Caki2 (cell line): ENCODE results near the gene CST4. TPM values are rescaled to one million over a fixed set of nuclear protein-coding genes. Genes with fewer than 3 reads are reported as not detected.
"Not testable (repeated sequence)": the region's sequence is repeated elsewhere in the genome, so short reads cannot be mapped to it uniquely, and the experiment has no call there.

Experiments
- DNase-seq: peaks from one replicate; pipeline ENCODE4 v3.0.0-alpha.2; 2015; ENCODE audit warnings: low read depth
- in situ Hi-C: cut with HindIII; loops from 2 replicates; pipeline ENCODE4 v1.10.0; 2016; ENCODE audit warnings: low sequenced_read_pairs, low pct_unique_long_range_greater_than_20kb, mixed read lengths
- total RNA-seq: library from RNA; depleted of rRNA; stranded (reverse); fragments of >200 nt; shearing (Covaris generic); gene quantifications from 2 replicates; pipeline ENCODE4 v1.2.3, GENCODE V29; 2014; ENCODE audit warnings: low replicate concordance

CST4 gene
- total RNA-seq, 1 experiment from 2014 or later: 28.3 TPM

DNA sequence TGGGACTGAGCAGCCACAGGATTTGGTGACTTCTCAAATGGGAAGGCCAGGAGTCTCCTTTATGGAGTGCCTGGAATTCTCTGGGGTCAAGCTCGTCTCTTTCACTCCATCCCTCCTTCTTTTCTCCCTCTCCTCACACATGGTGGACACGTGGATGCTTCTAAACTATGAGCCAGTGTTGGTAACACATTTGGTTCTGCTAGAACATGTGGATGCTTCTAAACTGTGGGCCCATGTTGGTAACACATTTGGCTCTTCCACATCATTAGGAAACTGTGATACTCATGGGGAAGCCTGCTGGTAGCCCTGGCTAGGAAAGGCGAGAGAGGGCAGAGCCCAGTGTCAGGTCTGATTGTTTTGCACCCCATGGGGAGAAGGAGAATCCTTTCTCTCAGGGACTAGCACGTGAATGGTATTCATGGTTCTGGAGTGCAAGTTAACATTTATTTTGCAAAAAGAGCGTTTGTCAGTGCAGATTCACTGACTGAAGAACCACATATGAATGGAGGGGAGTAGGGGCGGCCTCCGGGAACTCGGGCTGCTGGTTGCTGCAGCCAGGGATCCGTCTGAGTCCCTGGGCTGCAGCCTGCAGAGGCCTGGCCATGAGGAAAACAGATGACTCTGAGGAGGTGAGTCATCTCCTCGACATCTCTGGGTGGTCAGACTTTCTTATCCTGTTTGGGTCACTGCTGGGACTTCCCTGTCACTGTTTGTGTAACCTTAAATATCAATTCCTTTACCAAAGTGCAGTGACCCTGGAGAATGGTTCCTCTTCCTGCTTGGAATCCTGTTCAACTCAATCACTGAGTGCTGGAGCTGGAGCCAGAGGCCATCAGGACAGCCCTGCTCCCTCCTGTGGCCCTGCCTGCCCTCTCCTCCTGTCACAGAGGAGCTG lies 4.1 kb upstream of the CST4 start:
- peak; percentile 77 for DNase-seq

GRCh38 chr20:23691675-23692074 lies 2.8 kb upstream of the CST4 start:
- peak; percentile 24 for DNase-seq
- in situ Hi-C loops: no loop called here

More for the DNA sequence above, 4.1 kb upstream of the CST4 start:
- in situ Hi-C loops: not testable (repeated sequence)

- no peak for DNase-seq
- in situ Hi-C loops: no loop called here
Observed at GRCh38 chr20:23690581-23690980, 1.7 kb upstream of the CST4 start.

- DNase-seq: peak; percentile 92
Observed at GRCh38 chr20:23689399-23689690, 507 bp upstream of the CST4 start.

GRCh38 chr20:23687986-23688385 lies 852 bp downstream of the CST4 start:
- DNase-seq: no peak
- in situ Hi-C loops: no loop called here

More at GRCh38 chr20:23689399-23689690, 507 bp upstream of the CST4 start:
- in situ Hi-C loops: no loop called here

- in situ Hi-C loops: no loop called here
- DNase-seq: no peak
Observed at GRCh38 chr20:23686046-23686750, 2.6 kb downstream of the CST4 start.

DNA sequence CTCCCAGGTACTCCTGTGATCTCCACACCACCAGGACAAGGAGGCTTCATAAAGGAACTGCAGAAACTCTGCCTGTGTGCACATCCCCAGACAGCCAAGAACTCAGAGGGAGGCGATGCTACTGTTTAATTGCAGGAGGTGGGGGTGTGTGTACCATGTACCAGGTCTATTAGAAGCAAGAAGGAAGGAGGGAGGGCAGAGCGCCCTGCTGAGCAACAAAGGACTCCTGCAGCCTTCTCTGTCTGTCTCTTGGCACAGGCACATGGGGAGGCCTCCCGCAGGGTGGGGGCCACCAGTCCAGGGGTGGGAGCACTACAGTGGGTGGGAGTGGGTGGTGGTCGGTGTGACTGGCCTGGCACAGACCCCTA lies 3.3 kb downstream of the CST4 start:
- DNase-seq, in situ Hi-C loops: not testable (repeated sequence)

- no peak for DNase-seq
- in situ Hi-C loops: no loop called here
Observed at GRCh38 chr20:23684261-23684660, 4.6 kb downstream of the CST4 start.

- DNase-seq: no peak
- in situ Hi-C loops: no loop called here
Observed at GRCh38 chr20:23683807-23684206, 5.0 kb downstream of the CST4 start.

DNA sequence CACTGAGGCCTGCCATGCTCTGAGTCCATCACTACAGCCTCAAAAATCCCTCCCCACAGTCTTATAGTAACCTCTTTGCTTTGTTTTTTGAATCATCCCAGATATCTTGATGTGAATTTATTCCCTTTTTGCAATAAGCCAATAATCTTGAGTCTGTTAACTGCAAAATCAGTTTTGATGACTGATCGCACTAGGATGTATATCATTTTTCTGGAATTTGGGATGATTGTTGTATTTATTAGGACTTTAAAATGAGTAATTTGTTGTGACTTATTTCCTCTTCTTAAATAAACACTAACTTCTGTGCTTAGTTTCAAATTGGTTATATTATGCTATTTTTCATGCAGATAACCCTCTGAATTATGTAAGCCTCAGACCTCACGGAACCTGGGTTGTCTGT lies 5.6 kb downstream of the CST4 start:
- DNase-seq: no peak
- in situ Hi-C loops: no loop called here

DNA sequence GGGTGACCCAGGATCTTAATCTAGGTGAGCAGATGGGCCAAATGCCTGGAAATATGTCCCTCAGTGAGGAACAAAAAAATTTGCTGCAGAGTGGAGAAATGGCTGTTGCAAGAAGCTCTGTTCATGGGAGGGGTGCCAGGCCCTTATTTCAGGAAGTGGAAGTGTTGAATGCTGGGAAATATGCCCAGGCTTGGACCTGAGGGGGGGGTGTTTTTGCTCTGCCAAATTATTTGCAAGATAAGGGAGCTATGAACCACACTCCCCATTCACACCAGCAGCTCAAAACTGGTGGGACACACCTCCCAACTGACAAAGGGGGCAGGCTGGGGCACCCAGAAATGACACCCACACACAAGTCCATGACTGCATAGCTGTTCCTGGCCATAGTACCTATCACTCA lies 8.7 kb downstream of the CST4 start:
- no peak for DNase-seq
- in situ Hi-C loops: no loop called here

- in situ Hi-C loops: no loop called here
- no peak for DNase-seq
Observed at GRCh38 chr20:23679133-23680092, 9.4 kb downstream of the CST4 start.

DNA sequence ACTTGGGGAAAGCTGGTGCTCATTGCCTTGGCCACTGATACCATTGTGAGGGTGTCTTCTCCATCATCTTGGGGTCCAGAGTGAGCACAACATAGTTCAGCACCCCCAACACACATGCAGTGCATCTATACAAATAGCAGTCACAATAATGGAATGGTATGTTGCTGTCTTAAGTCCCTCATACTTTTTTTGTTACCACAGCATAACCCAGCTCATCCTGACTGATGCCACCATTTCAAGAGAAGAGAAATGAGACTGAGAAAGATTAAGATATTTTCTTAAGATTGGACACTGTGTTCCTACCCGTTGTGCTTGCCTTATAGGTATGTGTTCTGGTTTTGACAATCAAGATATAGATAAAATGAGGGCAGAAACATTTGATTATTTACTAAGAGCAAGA lies 15.6 kb downstream of the CST4 start:
- in situ Hi-C loops: no loop called here
- DNase-seq: no peak

DNA sequence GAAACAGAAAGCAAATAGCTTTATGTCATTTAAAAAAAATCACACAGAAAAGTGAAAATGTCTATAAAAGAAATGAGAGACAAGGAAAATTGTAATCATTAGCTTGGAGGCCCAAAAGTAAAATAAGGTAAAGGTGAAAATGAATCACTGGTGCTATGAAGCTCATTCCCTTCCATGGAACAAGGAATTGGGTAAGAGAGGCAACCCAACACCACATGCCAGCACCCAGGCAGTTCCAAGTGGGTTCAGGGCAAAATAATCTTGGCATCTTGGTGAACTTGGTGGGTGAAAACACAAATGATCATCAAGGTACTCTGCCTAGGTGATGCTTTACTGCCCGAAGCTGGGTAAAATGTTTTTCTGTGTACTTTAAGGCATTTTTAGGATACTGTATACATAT lies 16.7 kb downstream of the CST4 start:
- in situ Hi-C loops: no loop called here
- DNase-seq: no peak

GRCh38 chr20:23671479-23671878 lies 17.4 kb downstream of the CST4 start:
- no peak for DNase-seq
- in situ Hi-C loops: no loop called here

DNA sequence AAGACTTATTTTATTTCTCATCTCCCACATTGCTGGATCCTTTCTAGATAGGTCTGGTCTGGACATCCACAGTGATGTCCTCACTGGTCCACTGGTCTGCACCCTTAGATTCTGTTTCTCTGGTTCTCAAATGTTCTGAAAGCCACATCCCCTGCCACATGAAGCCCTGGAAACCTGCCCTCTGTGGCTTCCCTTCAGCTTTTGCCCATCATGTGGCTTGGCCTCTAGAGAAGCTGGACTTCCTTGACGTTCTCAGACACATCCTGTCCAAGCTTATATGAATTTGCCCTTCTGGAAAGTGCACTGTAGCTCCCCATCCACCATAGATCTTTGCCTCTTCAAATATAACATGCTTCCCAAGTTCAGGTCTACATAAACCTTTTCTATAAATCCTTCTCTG lies 18.5 kb downstream of the CST4 start:
- no peak for DNase-seq
- in situ Hi-C loops: no loop called here

- in situ Hi-C loops: no loop called here
- DNase-seq: no peak
Observed at GRCh38 chr20:23669866-23670265, 19.0 kb downstream of the CST4 start.

DNA sequence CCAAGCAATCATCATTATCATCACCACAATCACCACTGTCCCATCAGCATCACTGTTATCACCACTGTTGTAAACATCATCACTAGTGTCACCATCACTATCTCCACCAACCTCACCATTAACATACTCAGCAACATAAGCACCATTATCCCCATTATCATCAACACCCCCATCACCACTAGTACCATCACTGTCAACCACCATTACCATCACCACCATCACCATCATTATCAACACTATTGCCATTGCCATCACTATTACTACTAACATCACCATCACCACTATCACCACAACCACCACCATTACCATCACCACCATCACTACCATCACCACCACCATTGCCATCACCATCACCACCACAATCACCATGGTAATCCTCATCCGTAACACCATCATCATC lies 19.5 kb downstream of the CST4 start:
- no peak for DNase-seq
- in situ Hi-C loops: no loop called here

GRCh38 chr20:23668477-23668951 lies 20.3 kb downstream of the CST4 start:
- peak; percentile 66 for DNase-seq
- in situ Hi-C loops: no loop called here
